Osteoblast (primary cell): ENCODE measurements around the gene GTF3C4. TPM values are rescaled to one million over a fixed set of nuclear protein-coding genes. Genes with fewer than 3 reads are reported as not detected.

Source experiments
- DNase-seq: peaks from one replicate; pipeline ENCODE4 v3.0.0; 2011; ENCODE audit warnings: low spot score, mixed read lengths; ENCODE audit not compliant: insufficient read length; ENCODE audit errors: missing footprints
- H2AFZ ChIP-seq: 2 replicates; pipeline ENCODE4 v1.6.0; 2011; ENCODE audit warnings: mild to moderate bottlenecking, low read length
- H3K27ac ChIP-seq: 2 replicates; pipeline ENCODE4 v1.5.1; 2011; ENCODE audit warnings: mild to moderate bottlenecking, low read depth, low read length, moderate library complexity
- H3K27me3 ChIP-seq: 2 replicates; pipeline ENCODE4 v1.6.0; 2012; ENCODE audit warnings: mild to moderate bottlenecking, control low read depth, inconsistent platforms, low read length, moderate library complexity; ENCODE audit not compliant: insufficient read depth
- H3K36me3 ChIP-seq: 2 replicates; pipeline ENCODE4 v1.5.1; 2011; ENCODE audit warnings: mild to moderate bottlenecking, low read length, control low read depth, moderate library complexity; ENCODE audit not compliant: insufficient read depth
- H3K4me1 ChIP-seq: 2 replicates; pipeline ENCODE4 v1.5.1; 2011; ENCODE audit warnings: mild to moderate bottlenecking, low read length, control low read depth, moderate library complexity; ENCODE audit not compliant: insufficient read depth
- H3K4me2 ChIP-seq: 2 replicates; pipeline ENCODE4 v1.6.0; 2011; ENCODE audit warnings: mild to moderate bottlenecking, low read length; ENCODE audit not compliant: insufficient read depth
- H3K4me3 ChIP-seq: fragments of 200-600 bp; sonication (generic); 3 replicates; pipeline ENCODE4 v1.5.1; 2012; ENCODE audit warnings: mild to moderate bottlenecking, low read length, inconsistent platforms; ENCODE audit not compliant: insufficient read depth
- H3K79me2 ChIP-seq: 2 replicates; pipeline ENCODE4 v1.6.0; 2012; ENCODE audit warnings: mild to moderate bottlenecking, low read length, control low read depth, inconsistent platforms; ENCODE audit not compliant: insufficient read depth
- H3K9me3 ChIP-seq: 2 replicates; pipeline ENCODE4 v1.5.1; 2011; ENCODE audit warnings: low read depth, low read length, control low read depth
- H4K20me1 ChIP-seq: 2 replicates; pipeline ENCODE4 v1.6.0; 2012; ENCODE audit warnings: mild to moderate bottlenecking, low read length, control low read depth; ENCODE audit not compliant: insufficient read depth
- total RNA-seq: library from RNA; depleted of rRNA; stranded (reverse); fragments of >200 nt; gene quantifications from 2 replicates; pipeline ENCODE4 v1.2.3, GENCODE V29; 2012
- TF ChIP-seq, protein P1 (sequence below): IDR thresholded peaks from 2 replicates; pipeline ENCODE4 v1.5.1; 2011; ENCODE audit warnings: mild to moderate bottlenecking, low read depth, low read length, moderate library complexity; ENCODE audit errors: extremely low read depth

Gene GTF3C4
- total RNA-seq, 1 donor = 21.7 TPM

GRCh38 chr9:132730054-132731033, 60.1 kb downstream of the GTF3C4 start:
- TF ChIP-seq, protein P1, sequence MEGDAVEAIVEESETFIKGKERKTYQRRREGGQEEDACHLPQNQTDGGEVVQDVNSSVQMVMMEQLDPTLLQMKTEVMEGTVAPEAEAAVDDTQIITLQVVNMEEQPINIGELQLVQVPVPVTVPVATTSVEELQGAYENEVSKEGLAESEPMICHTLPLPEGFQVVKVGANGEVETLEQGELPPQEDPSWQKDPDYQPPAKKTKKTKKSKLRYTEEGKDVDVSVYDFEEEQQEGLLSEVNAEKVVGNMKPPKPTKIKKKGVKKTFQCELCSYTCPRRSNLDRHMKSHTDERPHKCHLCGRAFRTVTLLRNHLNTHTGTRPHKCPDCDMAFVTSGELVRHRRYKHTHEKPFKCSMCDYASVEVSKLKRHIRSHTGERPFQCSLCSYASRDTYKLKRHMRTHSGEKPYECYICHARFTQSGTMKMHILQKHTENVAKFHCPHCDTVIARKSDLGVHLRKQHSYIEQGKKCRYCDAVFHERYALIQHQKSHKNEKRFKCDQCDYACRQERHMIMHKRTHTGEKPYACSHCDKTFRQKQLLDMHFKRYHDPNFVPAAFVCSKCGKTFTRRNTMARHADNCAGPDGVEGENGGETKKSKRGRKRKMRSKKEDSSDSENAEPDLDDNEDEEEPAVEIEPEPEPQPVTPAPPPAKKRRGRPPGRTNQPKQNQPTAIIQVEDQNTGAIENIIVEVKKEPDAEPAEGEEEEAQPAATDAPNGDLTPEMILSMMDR = no peak
- no peaks in the 10 kb centered on the region for H3K4me1 ChIP-seq
- no peak overlapping the region for H3K27ac ChIP-seq
- no peaks in the 10 kb centered on the region for H3K79me2 ChIP-seq
- no peak for DNase-seq
- H3K4me2 ChIP-seq = no peak overlapping the region
- peaks cover 8% of the 10 kb centered on the region for H3K27me3 ChIP-seq
- no peak overlapping the region for H3K4me3 ChIP-seq
- no peak overlapping the region for H2AFZ ChIP-seq
- no peaks in the 10 kb centered on the region for H3K9me3 ChIP-seq
- H4K20me1 ChIP-seq = no peaks in the 10 kb centered on the region
- H3K36me3 ChIP-seq = no peaks in the 10 kb centered on the region

GRCh38 chr9:132731230-132731629, 61.0 kb downstream of the GTF3C4 start:
- Histone ChIP-seq H3K27ac (no peak overlapping the region), H3K9me3 (no peaks in the 10 kb centered on the region), H4K20me1 (no peaks in the 10 kb centered on the region), H3K4me2 (no peak overlapping the region), H3K4me1 (no peaks in the 10 kb centered on the region), H3K4me3 (no peak overlapping the region), H2AFZ (no peak overlapping the region), H3K79me2 (no peaks in the 10 kb centered on the region), H3K27me3 (peaks cover 8% of the 10 kb centered on the region), H3K36me3 (no peaks in the 10 kb centered on the region)
- no peak for DNase-seq
- TF ChIP-seq, protein P1 = no peak

GRCh38 chr9:132732326-132733259, 62.3 kb downstream of the GTF3C4 start:
- Histone ChIP-seq H2AFZ (no peak overlapping the region), H3K4me3 (no peak overlapping the region), H3K4me2 (no peak overlapping the region), H3K36me3 (no peaks in the 10 kb centered on the region), H3K4me1 (no peaks in the 10 kb centered on the region), H4K20me1 (no peaks in the 10 kb centered on the region), H3K9me3 (no peaks in the 10 kb centered on the region), H3K27me3 (peaks cover 8% of the 10 kb centered on the region), H3K79me2 (no peaks in the 10 kb centered on the region), H3K27ac (no peak overlapping the region)
- TF ChIP-seq, protein P1 = no peak
- DNase-seq = no peak
